ENCODE results near the gene GNAI3.

GNAI3 gene

DNA sequence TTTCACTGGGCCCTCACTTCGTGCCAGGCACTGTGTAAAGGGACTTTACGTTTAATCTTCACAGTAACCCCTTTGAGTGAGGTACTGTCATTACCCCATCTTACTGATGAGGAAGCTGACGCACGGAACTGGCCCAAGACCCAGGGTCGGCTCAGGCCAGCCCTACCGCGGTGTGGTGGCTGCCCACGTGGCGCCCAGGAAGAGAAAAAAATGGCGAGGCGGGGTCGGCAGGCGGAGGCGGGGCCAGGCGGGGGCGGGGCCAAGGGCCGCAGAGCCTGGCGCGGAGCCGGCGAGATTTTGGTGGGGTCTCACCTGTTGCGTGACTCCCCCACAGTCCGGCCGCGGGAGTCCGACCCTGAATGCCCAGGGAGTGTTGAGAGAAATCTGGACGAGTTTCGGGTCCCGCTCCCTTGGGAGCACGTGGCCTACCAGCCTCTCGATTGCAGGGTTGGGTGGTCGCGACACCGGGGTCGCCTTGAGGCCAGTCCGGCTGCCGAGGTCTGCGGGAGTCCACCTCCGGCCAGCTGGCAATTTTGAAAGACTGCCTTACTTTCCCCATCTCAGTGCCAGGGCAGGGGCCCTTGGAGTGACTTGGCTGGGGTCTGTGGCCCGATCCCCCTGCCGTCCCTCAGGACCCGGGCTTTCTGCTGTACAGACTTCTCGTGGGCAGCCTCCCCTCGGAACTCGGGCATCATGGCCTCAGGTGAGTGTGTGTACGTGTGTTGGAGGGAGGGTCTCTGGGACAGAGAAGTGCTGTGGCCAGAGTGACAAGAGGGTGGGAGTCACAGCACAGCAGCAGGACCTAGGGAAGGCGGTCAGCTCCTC is 71.4 kb downstream of the GNAI3 start, which contains the start of the genes AMPD2 and GNAT2:
AMPD2 (plus strand) TSS at position 262 of the 825 bp plus-strand sequence. CDS start 1,339 bp downstream, outside the sequence.
GNAT2 (minus strand) TSS at position 41 of the 825 bp plus-strand sequence. CDS start 6,746 bp downstream, outside the sequence.
- Histone ChIP-seq H3K9me3 (ENCODE audit: control insufficient read depth, insufficient read depth, low read depth, low read length) (no peaks in the 10 kb centered on the region), H3K4me1 (ENCODE audit: control insufficient read depth, insufficient read depth, low read length) (peaks cover 4% of the 10 kb centered on the region; the same call in 1 of the 2 replicates), H3K27ac (ENCODE audit: extremely low read depth, low read depth, low read length) (peak within 1 kb of the TSS; percentile 78), H3K36me3 (ENCODE audit: control insufficient read depth in 2 of 2, insufficient read depth in 1 of 2, low read length in 2 of 2) (no peaks in the 10 kb centered on the region), H3K4me3 (ENCODE audit: low read depth, low read length) (peak within 1 kb of the TSS; percentile 73)
- ChIA-PET CTCF (interaction anchor here (0.6 to 2.0 kb wide), 11 partner anchors 11 to 456 kb away, joined by 3 to 18 read pairs (median 3); partner anchors contain the start of genes AHCYL1 and GNAI3), POLR2A (interaction anchor here (0.5 to 2.4 kb wide), 6 partner anchors 8 to 156 kb away, joined by 3 to 29 read pairs (median 3); partner anchors contain the start of gene GNAI3)
- TF ChIP-seq ZNF660 (tag by site-specific recombination; IDR thresholded peaks at IDR 0.05): no peak; the same call in 1 of the 2 replicates
- TF ChIP-seq ZBTB20 (tag by site-specific recombination; IDR thresholded peaks at IDR 0.05): 0 out of 2 replicates have a peak, but pooled peaks have one; percentile 22
- TF ChIP-seq ZNF610 (tag by site-specific recombination; IDR thresholded peaks at IDR 0.05; ENCODE audit: borderline replicate concordance): no peak
- TF ChIP-seq HOXD13 (CRISPR knock-in tag; IDR thresholded peaks at IDR 0.05; ENCODE audit: borderline replicate concordance): no peak
- no peak for TF ChIP-seq ZNF785 (tag by site-specific recombination; IDR thresholded peaks at IDR 0.05)
- TF ChIP-seq ZNF140 (tag by site-specific recombination; IDR thresholded peaks at IDR 0.05): no peak
- TF ChIP-seq ZNF670 (tag by site-specific recombination; IDR thresholded peaks at IDR 0.05; ENCODE audit: low read depth): no peak
- TF ChIP-seq TCF7L2 (IDR thresholded peaks at IDR 0.05; ENCODE audit: borderline replicate concordance, low read depth, low read length): no peak
- no peak for TF ChIP-seq ZNF16 (tag by site-specific recombination; IDR thresholded peaks at IDR 0.05; ENCODE audit: low read depth)
- no peak for TF ChIP-seq RBAK (tag by site-specific recombination; IDR thresholded peaks at IDR 0.05)
- TF ChIP-seq, protein P1, sequence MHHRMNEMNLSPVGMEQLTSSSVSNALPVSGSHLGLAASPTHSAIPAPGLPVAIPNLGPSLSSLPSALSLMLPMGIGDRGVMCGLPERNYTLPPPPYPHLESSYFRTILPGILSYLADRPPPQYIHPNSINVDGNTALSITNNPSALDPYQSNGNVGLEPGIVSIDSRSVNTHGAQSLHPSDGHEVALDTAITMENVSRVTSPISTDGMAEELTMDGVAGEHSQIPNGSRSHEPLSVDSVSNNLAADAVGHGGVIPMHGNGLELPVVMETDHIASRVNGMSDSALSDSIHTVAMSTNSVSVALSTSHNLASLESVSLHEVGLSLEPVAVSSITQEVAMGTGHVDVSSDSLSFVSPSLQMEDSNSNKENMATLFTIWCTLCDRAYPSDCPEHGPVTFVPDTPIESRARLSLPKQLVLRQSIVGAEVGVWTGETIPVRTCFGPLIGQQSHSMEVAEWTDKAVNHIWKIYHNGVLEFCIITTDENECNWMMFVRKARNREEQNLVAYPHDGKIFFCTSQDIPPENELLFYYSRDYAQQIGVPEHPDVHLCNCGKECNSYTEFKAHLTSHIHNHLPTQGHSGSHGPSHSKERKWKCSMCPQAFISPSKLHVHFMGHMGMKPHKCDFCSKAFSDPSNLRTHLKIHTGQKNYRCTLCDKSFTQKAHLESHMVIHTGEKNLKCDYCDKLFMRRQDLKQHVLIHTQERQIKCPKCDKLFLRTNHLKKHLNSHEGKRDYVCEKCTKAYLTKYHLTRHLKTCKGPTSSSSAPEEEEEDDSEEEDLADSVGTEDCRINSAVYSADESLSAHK (tag by site-specific recombination; IDR thresholded peaks at IDR 0.05): 0 out of 2 replicates have a peak, but pooled peaks have one; percentile 21
- no peak for TF ChIP-seq ZNF48 (tag by site-specific recombination; IDR thresholded peaks at IDR 0.05)
- no peak for TF ChIP-seq ZNF707 (tag by site-specific recombination; IDR thresholded peaks at IDR 0.05)
- TF ChIP-seq ZNF514 (tag by site-specific recombination; IDR thresholded peaks at IDR 0.05): no peak
- TF ChIP-seq ZNF530 (tag by site-specific recombination; IDR thresholded peaks at IDR 0.05; ENCODE audit: low read depth): no peak
- TF ChIP-seq ZNF658 (tag by site-specific recombination; IDR thresholded peaks at IDR 0.05): no peak
- TF ChIP-seq BCL6B (tag by site-specific recombination; IDR thresholded peaks at IDR 0.05): no peak
- TF ChIP-seq ZNF391 (tag by site-specific recombination; IDR thresholded peaks at IDR 0.05; ENCODE audit: borderline replicate concordance, low read depth): no peak
- no peak for TF ChIP-seq ZNF664 (tag by site-specific recombination; IDR thresholded peaks at IDR 0.05)
- no peak for TF ChIP-seq ZSCAN16 (tag by site-specific recombination; IDR thresholded peaks at IDR 0.05)
- no peak for TF ChIP-seq ZNF624 (tag by site-specific recombination; IDR thresholded peaks at IDR 0.05)
- TF ChIP-seq SCRT1 (tag by site-specific recombination; IDR thresholded peaks at IDR 0.05; ENCODE audit: borderline replicate concordance): peak; percentile 92
- no peak for TF ChIP-seq ZNF704 (tag by site-specific recombination; IDR thresholded peaks at IDR 0.05)
- no peak for TF ChIP-seq SALL2 (tag by site-specific recombination; IDR thresholded peaks at IDR 0.05; ENCODE audit: borderline replicate concordance)
- TF ChIP-seq ZNF157 (tag by site-specific recombination; IDR thresholded peaks at IDR 0.05): no peak
- no peak for TF ChIP-seq GLI4 (tag by site-specific recombination; IDR thresholded peaks at IDR 0.05)
- TF ChIP-seq, protein P2, sequence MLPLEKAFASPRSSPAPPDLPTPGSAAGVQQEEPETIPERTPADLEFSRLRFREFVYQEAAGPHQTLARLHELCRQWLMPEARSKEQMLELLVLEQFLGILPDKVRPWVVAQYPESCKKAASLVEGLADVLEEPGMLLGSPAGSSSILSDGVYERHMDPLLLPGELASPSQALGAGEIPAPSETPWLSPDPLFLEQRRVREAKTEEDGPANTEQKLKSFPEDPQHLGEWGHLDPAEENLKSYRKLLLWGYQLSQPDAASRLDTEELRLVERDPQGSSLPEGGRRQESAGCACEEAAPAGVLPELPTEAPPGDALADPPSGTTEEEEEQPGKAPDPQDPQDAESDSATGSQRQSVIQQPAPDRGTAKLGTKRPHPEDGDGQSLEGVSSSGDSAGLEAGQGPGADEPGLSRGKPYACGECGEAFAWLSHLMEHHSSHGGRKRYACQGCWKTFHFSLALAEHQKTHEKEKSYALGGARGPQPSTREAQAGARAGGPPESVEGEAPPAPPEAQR (tag by site-specific recombination; IDR thresholded peaks at IDR 0.05): no peak
- TF ChIP-seq ZNF394 (tag by site-specific recombination; IDR thresholded peaks at IDR 0.05; ENCODE audit: borderline replicate concordance): no peak
- no peak for TF ChIP-seq ZNF473 (tag by site-specific recombination; IDR thresholded peaks at IDR 0.05)
- no peak for TF ChIP-seq ZNF114 (tag by site-specific recombination; IDR thresholded peaks at IDR 0.05)
